ENCODE results near the gene CCT7.

CCT7 gene

DNA sequence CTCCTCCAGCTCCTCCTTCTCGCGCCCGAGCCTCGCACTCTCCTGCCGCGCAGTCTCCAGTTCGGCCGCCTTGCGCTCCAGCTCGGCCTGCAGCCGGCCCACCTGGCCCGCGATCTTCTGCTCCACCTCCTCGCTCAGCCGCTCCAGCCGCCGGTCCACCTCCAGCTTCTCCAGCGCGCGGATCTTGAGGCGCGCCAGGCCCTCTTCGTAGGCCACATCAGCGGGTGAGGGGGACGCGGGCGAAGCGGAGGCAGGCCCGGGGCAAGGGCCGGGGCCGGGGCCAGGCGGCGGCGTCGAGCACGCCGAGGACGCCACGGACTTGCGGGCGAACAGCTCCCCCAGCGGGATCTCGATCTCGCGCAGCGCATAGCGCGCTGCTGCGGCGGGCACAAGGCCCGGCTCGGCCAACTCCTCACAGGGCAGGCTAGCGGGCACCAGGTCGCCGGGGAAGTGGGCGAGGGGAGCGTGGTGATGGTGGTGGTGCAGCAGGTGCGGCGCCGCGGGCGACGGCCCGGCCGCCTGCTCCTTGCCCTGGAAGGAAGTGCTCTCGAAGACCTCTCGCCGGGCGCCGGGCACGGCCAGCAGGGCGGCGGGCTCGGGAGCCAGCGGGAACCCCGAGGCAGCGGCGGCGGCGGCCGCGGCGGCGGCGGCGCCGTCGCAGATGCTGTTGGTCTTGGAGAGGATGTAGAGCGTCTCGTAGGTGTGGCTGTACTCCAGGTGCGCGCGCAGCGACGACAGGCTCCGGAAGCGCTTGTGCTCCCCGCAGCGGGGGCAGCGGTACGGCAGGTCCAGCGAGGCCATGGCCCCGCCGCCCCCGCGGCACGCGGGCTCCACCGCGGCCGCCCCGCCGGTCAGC is 35.0 kb downstream of the CCT7 start:
- peak; percentile 90 for DNase-seq (ENCODE audit: low spot score)

GRCh38 chr2:73269686-73270465 is 35.8 kb downstream of the CCT7 start:
- DNase-seq (ENCODE audit: low spot score): no peak

- DNase-seq (ENCODE audit: low spot score): no peak
Measured at GRCh38 chr2:73272270-73272669, 38.2 kb downstream of the CCT7 start.

DNA sequence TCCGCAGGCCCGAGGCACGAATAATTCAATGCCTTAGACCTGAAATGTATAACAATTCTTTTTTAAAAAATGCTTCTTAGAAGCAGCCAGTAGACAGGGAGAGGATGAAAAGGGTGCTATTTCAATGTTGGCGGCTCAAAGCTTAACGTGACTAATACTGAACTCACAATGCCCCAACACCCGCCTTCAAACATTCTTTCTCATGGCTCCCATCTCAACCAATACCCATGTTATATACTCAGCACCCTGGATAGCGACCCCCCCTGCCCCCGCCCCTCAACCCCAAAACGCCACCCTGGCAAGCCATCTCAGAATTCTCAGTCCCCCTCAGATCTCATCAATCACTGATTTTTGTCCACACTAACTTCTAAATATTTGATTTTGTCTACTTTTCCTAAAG is 45.7 kb downstream of the CCT7 start:
- no peak for DNase-seq (ENCODE audit: low spot score)

DNA sequence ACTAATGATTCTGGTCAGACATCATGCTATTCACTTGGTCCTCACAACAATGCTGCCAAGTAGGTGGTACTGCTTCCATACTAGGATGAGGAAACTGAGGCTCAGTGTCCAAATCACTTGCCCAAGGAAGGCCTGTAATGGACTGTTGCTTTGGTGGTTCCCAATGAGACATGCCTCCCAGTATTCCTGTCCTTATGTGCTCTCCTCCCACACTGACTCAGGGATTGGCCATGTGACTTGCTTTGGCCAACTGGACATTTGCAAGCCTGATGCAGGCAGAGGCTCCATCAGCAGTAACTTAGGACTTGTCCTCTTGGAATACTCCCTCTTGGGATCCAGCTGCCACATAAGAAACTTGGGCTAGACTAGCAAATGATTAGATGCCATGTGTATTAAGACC is 47.1 kb downstream of the CCT7 start:
- DNase-seq (ENCODE audit: low spot score): no peak

- no peak for DNase-seq (ENCODE audit: low spot score)
Measured at GRCh38 chr2:73282924-73283544, 48.9 kb downstream of the CCT7 start.

- no peak for DNase-seq (ENCODE audit: low spot score)
Measured at GRCh38 chr2:73283545-73284295, 49.6 kb downstream of the CCT7 start.

DNA sequence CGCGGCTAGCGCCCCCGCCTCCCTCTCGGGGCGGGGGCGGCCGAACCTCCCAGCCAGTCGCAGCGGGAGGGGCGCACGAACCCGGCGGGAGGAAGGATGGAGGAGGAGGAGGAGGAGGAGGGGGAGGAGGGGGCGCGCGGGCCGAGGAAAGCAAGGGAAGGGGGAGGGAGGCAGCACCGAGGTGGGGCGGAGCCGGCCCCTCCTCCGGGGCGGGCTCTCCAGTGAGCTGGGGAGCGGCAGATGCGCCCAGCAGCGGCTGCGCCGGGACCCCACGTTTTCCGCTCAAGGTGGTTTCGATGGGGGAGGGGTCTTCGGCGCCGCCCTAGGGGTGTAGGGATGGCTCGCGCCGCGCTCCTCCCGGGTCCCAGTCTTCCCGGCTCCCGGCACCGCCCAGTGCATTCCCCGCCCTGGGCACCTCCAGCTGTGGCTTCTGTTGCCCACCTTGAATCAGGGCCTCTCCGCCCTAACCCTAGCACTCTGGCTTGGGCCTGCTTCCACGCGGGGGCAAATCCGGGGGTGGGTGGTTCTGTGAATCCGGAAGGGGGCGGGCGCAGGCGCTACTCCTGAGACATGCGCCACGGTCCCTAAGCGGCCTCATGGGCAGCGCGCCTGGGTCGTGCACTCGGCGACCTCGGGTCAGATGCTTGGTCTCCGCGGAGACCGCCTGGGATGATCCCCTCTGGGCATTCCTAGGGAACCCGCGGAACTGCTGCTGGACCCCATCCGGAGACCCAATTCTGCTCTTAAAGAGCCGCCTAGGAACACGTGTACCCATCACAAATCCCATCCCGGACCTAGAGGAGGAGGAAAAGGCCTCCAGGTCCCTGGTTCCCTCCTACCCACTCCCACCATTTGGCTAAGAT is 50.4 kb downstream of the CCT7 start, which contains the start of gene FBXO41:
Gene FBXO41, minus strand, starts transcription at position 183 of the 863 bp plus-strand sequence. CDS start 14,848 bp downstream, outside the sequence.
- peak; percentile 78 for DNase-seq (ENCODE audit: low spot score)

DNA sequence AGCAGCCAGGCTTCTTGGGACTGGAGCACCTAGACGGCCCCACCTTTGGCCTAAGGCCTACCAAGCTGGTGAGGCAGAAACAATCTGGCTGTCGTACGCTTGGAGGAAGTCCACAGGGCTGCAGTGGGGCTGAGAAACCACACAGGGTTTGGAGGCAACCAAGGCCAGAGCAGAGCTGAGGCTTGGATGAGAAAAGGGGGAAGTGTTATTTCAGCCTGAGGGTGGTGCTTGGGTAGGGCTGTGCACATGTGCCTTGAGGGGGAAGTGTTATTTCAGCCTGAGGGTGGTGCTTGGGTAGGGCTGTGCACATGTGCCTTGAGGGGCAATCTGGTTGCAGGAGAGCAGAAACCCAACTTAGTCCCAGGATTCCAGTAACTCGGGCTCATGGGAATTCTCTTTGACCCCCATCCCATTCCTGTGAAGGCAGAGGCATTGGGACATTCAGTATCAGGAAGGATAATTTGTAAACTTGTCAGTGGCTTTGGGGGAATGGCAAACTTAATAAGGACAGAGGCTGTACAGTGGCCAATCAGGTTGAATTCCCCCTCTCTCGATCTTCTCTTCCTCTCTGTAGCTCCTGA is 51.1 kb downstream of the CCT7 start:
- DNase-seq (ENCODE audit: low spot score): peak; percentile 56

DNA sequence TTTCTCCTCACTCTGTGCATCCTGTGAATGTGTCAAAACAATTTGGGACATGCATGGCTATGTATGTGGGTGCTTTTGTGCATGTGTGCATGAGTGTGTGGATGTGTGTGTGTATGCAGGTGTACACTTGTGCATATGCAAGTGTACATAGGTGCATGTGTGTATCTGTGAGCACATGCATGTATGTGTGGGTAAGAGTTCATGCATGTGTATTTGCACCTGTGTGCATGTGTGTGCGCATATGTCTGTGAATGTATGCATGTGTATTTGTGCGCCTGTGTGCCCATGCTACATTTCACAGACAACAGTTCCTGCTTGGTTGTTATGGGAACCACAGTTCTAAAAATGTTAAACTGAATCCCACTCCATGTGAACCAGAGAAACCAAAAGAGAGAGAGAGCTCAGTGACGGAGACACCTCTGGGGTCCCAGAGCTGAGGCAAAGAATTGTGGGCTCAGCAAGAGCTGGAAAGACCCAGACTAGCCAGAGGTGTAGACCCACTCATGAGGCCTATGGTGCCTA is 52.1 kb downstream of the CCT7 start:
- no peak for DNase-seq (ENCODE audit: low spot score)

- DNase-seq (ENCODE audit: low spot score): no peak
Measured at GRCh38 chr2:73289304-73289703, 55.2 kb downstream of the CCT7 start.

DNA sequence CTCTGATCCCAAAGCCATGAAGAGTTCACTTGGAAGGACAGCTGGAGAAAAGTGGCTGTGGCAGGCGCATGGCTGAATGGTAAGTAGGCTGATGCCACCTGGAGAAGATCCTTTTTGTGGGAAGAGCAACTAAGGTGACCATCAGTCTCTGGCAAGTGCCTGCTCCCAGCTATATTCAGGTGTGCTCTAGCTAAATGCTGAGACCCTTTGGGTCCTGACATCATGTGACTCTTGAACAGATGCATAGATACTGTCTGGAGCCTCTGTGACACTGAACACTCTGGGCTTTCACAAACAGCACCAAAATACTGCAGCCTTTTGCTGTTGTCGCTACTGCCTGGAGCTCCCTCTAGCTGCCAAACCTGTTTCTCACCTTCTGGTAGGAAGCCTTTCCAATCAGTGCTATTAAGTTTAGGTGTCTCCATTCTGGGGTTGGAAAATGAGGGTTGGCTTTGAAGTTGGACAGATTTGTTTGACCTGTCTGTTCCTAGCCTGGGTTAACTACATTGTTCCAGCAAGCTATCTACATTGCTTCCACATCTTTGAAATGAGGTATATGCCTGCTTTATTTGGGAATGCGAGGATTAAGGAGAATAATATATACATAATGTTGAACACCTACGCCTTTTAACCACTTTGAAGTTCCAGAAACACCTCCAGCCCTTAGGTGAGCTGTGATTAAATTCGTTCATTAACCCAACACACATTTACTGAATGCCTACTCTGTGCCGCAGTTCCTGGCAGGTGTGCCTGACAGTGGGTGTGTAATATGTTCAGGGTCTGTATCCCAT is 56.1 kb downstream of the CCT7 start:
- peak; percentile 61 for DNase-seq (ENCODE audit: low spot score)

- no peak for DNase-seq (ENCODE audit: low spot score)
Measured at GRCh38 chr2:73291093-73291460, 57.0 kb downstream of the CCT7 start.

DNA sequence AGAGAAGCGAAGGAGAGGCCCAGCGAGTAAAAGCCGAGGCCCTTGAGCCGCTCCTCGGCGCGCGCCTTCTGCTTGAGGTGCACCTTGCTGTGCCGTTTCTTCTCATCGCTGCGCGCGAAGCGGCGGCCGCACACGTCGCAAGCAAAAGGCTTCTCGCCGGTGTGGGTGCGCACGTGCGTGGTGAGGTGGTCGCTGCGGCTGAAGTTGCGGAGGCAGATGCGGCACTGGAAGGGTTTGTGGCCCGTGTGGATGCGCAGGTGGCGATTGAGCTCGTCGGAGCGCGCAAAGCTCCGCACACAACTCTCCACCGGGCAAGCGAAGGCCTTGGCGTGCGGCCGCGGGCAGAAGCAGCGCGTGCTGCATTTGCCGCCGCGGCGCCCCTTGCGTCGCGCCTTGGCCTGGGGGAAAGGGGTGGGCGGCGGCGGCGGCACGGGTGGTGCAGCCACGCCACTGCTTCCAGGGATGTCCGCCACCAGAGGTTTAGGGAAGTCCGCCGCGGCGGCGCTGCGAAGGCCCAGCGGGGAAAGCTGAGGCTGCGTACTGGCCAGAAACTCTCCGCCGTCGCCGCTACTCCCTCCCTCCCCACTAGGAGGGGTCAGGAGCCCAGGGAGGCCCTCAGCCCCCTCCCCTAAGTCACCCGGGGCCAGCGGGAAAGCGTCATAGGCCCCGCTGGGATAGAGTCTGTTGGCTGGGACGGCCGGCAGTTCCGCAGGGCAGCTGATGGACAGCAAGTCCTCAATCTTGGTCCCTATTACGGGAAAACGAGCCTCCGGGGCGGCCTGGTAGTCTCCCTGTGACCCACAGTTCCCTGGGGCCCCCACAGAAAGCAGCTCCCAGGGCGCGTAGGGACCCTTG is 57.6 kb downstream of the CCT7 start:
- no peak for DNase-seq (ENCODE audit: low spot score)

GRCh38 chr2:73292316-73292905 is 58.3 kb downstream of the CCT7 start:
- no peak for DNase-seq (ENCODE audit: low spot score)

DNA sequence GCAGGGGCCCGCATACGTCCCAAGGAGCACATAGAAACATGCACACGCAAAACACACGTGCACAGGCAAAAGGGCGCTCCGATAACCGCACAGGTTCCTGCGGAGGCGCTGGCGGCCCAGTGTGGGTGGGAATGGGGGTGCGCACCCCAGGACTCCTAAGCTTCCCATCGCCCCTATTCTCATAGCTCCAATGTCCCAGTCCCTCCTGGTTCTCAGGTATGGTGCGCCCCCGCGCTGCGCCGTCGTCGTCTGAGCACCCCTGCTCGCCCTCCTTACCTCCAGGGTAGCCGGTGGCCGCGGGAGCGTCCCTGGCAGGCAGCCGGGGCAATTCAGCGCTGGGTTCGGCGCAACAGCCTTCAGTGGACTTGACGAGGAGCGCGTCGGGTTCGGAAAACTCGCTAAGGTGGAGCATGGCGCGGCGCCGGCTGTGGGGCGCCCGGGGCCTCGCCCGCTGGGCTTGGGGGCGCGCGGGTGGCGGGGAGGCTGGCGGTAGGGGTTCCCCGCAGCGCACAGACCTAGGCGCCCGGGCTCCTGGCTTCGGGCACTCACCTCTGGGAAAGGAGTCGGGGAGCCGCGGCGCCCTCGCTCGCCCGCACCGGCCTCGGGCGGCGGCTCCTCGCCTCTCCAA is 58.9 kb downstream of the CCT7 start:
- DNase-seq (ENCODE audit: low spot score): no peak

DNA sequence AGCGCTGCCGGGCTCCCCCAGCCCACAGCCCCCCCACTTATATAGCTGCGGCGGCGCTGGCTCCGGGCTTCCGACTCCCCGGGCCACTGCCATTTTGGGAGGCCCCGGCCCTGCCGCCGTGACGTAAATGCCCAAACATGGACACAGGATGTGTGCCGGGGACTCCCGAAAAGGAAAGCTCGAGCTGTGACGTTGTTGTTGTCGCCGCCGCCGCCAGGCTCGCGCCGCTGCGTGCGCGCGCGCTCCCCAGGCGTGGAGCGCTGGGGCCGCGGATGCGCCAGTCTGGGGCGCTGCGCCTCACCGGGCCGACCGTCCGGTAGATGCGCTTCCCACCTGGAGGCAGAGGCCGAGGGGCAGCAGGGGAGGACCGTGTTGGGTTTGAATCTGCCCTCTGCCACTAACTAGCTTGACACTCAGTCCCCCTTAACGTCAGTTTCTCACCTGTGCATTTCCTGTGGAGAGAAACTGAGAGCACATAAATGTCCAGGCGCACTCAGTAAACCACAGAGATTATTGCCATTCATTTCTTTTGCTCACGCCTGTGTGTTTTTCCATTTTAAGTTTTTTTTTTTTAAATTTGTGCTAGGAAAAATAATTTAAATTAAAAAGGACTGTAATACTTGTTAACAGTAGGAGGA is 59.5 kb downstream of the CCT7 start, which contains the start of gene EGR4:
Gene EGR4, minus strand, starts transcription at position 15 of the 638 bp plus-strand sequence. CDS start 231 bp downstream, outside the sequence.
- DNase-seq (ENCODE audit: low spot score): peak; percentile 92

Measured in LoVo (cell line).